Measurements from ENCODE around the gene MLPH.

MLPH gene

DNA sequence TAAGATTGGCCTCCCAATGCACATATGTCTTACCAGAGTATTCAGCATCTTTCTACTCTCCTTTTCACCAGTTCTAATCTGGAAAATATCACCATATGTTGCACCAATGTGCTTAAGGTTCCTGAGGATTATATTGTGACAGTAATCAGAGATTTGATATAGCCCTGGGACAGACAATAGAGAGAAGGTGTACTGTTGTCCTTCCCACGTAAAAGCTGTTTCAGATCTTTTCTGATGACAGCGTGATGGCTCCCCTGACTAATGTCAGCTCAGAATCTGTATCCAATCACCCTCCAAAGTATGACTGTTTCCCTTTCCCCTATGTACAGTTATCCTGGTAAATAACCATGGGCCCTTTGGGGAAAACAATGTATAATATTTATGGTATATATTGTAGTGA, 9.0 kb upstream of the MLPH start:
- DNase-seq (ENCODE audit: low read depth) = no peak
- TF ChIP-seq CTCF (IDR thresholded peaks at IDR 0.05; ENCODE audit: low read depth, low read length) = no peak
- no peak for TF ChIP-seq MYC (IDR thresholded peaks at IDR 0.05; ENCODE audit: low read depth, low read length)
- H3K4me3 ChIP-seq (ENCODE audit: low read depth, low read length) = no peak overlapping the region

DNA sequence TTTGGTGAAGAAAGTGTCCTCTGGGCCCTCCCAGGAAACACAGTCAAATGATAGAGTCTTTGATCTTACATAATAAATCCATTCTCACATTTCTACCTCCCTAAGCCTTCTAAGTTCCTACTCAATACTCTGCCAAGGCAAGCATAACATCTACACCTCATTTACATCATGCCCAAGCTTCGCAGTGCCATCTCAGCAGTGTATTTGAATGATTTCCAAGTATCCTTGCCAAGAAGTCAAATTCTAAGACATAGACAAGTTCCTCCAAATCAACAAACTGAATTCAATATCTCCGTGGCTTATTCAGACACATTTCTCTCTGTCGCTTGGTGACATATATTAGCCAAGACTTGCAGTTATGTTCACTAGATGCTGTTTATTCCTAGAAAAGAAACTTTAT, 8.1 kb upstream of the MLPH start:
- no peak overlapping the region for H3K4me3 ChIP-seq (ENCODE audit: low read depth, low read length)
- no peak for TF ChIP-seq MYC (IDR thresholded peaks at IDR 0.05; ENCODE audit: low read depth, low read length)
- DNase-seq (ENCODE audit: low read depth) = no peak

DNA sequence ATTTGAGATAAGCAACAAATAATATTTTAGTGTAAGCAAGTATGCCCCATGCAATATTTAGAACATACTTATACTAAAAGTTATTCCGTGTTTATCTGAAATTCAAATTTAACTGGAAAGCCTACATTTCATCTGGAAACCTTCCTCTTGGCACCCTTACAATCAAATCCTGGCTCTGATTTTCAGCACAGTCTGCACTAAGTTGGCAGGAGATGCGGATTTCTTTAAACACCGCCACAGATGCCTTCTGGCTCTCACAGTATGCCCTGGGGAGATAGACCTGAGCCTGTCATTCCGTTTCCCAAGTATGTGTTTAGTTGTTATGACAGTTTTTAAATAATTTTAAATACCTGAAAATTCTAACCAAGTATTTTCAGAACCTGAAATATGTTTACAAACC, 7.3 kb upstream of the MLPH start:
- no peak for TF ChIP-seq MYC (IDR thresholded peaks at IDR 0.05; ENCODE audit: low read depth, low read length)
- TF ChIP-seq, protein P1, sequence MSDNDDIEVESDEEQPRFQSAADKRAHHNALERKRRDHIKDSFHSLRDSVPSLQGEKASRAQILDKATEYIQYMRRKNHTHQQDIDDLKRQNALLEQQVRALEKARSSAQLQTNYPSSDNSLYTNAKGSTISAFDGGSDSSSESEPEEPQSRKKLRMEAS (IDR thresholded peaks at IDR 0.05; ENCODE audit: low read depth, low read length) = no peak
- no peak for TF ChIP-seq POLR2A (IDR thresholded peaks at IDR 0.05; ENCODE audit: extremely low read depth, insufficient read length)
- no peak for TF ChIP-seq CTCF (IDR thresholded peaks at IDR 0.05; ENCODE audit: low read depth, low read length)

DNA sequence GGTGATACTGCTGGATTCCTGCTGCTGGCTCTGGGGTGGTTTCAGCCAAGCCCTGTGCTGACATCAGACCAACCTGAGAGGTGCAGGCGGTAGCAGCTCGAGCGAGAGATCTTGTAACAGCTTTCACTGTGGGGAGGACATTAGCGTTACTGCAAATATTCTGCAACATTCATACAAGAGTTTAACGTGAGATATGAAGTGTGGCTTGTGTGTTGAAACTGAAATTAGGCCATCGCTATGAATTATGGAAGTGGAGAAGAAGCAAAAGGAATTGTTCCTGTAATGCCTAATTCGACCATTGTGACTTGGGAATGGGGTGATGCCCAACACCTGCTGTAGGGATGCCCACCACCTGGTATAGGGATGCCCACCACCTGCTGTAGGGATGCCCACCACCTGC, 6.5 kb upstream of the MLPH start:
- no peak overlapping the region for H3K4me3 ChIP-seq (ENCODE audit: low read depth, low read length)
- no peak for DNase-seq (ENCODE audit: low read depth)

More for the DNA sequence above, 7.3 kb upstream of the MLPH start:
- DNase-seq (ENCODE audit: low read depth) = no peak
- H3K4me3 ChIP-seq (ENCODE audit: low read depth, low read length) = no peak overlapping the region

GRCh38 chr2:237480988-237481525, 6.0 kb upstream of the MLPH start:
- no peak overlapping the region for H3K4me3 ChIP-seq (ENCODE audit: low read depth, low read length)
- no peak for TF ChIP-seq POLR2A (IDR thresholded peaks at IDR 0.05; ENCODE audit: extremely low read depth, insufficient read length)
- TF ChIP-seq, protein P1 (IDR thresholded peaks at IDR 0.05; ENCODE audit: low read depth, low read length) = no peak
- no peak for TF ChIP-seq MYC (IDR thresholded peaks at IDR 0.05; ENCODE audit: low read depth, low read length)
- no peak for TF ChIP-seq CTCF (IDR thresholded peaks at IDR 0.05; ENCODE audit: low read depth, low read length)
- DNase-seq (ENCODE audit: low read depth) = no peak

More for the DNA sequence above, 6.5 kb upstream of the MLPH start:
- TF ChIP-seq MYC (IDR thresholded peaks at IDR 0.05; ENCODE audit: low read depth, low read length) (no peak), CTCF (IDR thresholded peaks at IDR 0.05; ENCODE audit: low read depth, low read length) (no peak), POLR2A (IDR thresholded peaks at IDR 0.05; ENCODE audit: extremely low read depth, insufficient read length) (no peak)
- TF ChIP-seq, protein P1 (IDR thresholded peaks at IDR 0.05; ENCODE audit: low read depth, low read length) = no peak

- no peak for DNase-seq (ENCODE audit: low read depth)
- no peak overlapping the region for H3K4me3 ChIP-seq (ENCODE audit: low read depth, low read length)
- TF ChIP-seq, protein P1 (IDR thresholded peaks at IDR 0.05; ENCODE audit: low read depth, low read length) = no peak
- TF ChIP-seq MYC (IDR thresholded peaks at IDR 0.05; ENCODE audit: low read depth, low read length) (no peak), CTCF (IDR thresholded peaks at IDR 0.05; ENCODE audit: low read depth, low read length) (no peak), POLR2A (IDR thresholded peaks at IDR 0.05; ENCODE audit: extremely low read depth, insufficient read length) (no peak)
Measured at GRCh38 chr2:237482485-237482884, 4.6 kb upstream of the MLPH start.

All from NB4 (cell line).